GM12864 (cell line): Measurements from ENCODE around the gene KRTCAP2.
"Not testable (repeated sequence)": the region's sequence is repeated elsewhere in the genome, so short reads cannot be mapped to it uniquely, and the experiment has no call there.

ENCODE experiments used
- DNase-seq: peaks from one replicate; pipeline ENCODE4 v3.0.0-alpha.2; 2011; ENCODE audit warnings: low read depth
- H3K4me3 ChIP-seq: 2 replicates; pipeline ENCODE4 v1.5.1; 2011; ENCODE audit warnings: mild to moderate bottlenecking, low read depth, low read length, control low read depth
- CTCF ChIP-seq: IDR thresholded peaks from 2 replicates; pipeline ENCODE4 v1.5.1; 2011; ENCODE audit warnings: low read depth, mild to moderate bottlenecking, moderate library complexity, low read length, control low read depth, inconsistent platforms; ENCODE audit errors: missing control alignments

The KRTCAP2 gene

GRCh38 chr1:155172732-155173477 is at the start of gene KRTCAP2:
Gene KRTCAP2 (minus strand): TSS chr1:155173304. CDS start chr1:155173224, 80 bp downstream.
- peak within 1 kb of the TSS; percentile 97 for H3K4me3 ChIP-seq
- peak; percentile 92 for DNase-seq
- TF ChIP-seq CTCF, result peak; percentile 96

GRCh38 chr1:155220211-155220965 is 47.3 kb upstream of the KRTCAP2 start:
- not testable (repeated sequence) for DNase-seq, H3K4me3 ChIP-seq

- DNase-seq, result no peak
- no peak overlapping the region for H3K4me3 ChIP-seq
- no peak for TF ChIP-seq CTCF
Measured at GRCh38 chr1:155219592-155220031, 46.5 kb upstream of the KRTCAP2 start.

GRCh38 chr1:155218854-155219591 is 45.9 kb upstream of the KRTCAP2 start:
- H3K4me3 ChIP-seq, result no peak overlapping the region
- no peak for TF ChIP-seq CTCF
- no peak for DNase-seq

- DNase-seq, H3K4me3 ChIP-seq: not testable (repeated sequence)
Measured at GRCh38 chr1:155214702-155215101, 41.6 kb upstream of the KRTCAP2 start.

- H3K4me3 ChIP-seq, result not testable (repeated sequence)
Measured at GRCh38 chr1:155212051-155212440, 38.9 kb upstream of the KRTCAP2 start.

GRCh38 chr1:155211381-155212050 is 38.4 kb upstream of the KRTCAP2 start:
- DNase-seq, H3K4me3 ChIP-seq: not testable (repeated sequence)

More at GRCh38 chr1:155212051-155212440, 38.9 kb upstream of the KRTCAP2 start:
- DNase-seq, result not testable (repeated sequence)

- DNase-seq, result no peak
- no peak for TF ChIP-seq CTCF
- H3K4me3 ChIP-seq, result no peak overlapping the region
Measured at GRCh38 chr1:155210314-155211104, 37.4 kb upstream of the KRTCAP2 start.
